Left renal cortex interstitium (tissue), 4 donors: ENCODE data around the gene SMYD4. TPM values are rescaled to one million over a fixed set of nuclear protein-coding genes. Genes with fewer than 3 reads are reported as not detected.
"Not testable (repeated sequence)": the region's sequence is repeated elsewhere in the genome, so short reads cannot be mapped to it uniquely, and the experiment has no call there.

Experiments used
- DNase-seq, 4 donors: peaks; one replicate each; pipeline ENCODE4 v3.0.0-alpha.2; 2013; ENCODE audit warnings: low read depth in 4 of 4, low spot score in 2 of 4, missing footprints in 1 of 4
- polyA plus RNA-seq, 4 donors: library from polyadenylated mRNA; unstranded; fragments of 120-200 nt; gene quantifications; one replicate each; pipeline ENCODE4 v1.2.1, GENCODE V29; 2013; ENCODE audit not compliant: insufficient read length in 4 of 4

Gene SMYD4
- polyA plus RNA-seq, 4 donors: 12.0 to 19.2 (median 15.0) TPM

DNA sequence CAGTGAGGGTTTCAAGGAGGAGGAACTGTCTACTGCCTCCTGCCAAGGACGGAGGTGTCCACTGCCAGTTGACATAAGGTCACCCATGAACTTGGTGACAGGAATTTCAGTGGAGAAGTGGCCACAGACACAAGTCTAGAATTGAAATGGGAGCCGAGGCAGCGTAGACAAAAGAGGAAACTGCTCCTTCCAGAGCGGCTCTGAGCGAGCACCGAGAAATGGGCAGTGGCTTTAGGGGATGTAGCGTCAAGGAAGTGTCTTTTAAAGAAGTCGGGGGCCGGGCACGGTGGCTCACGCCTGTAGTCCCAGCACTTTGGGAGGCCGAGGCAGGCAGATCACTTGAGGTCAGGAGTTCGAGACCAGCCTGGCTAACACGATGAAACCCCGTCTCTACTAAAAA lies 70.9 kb downstream of the SMYD4 start:
- no peak for DNase-seq

DNA sequence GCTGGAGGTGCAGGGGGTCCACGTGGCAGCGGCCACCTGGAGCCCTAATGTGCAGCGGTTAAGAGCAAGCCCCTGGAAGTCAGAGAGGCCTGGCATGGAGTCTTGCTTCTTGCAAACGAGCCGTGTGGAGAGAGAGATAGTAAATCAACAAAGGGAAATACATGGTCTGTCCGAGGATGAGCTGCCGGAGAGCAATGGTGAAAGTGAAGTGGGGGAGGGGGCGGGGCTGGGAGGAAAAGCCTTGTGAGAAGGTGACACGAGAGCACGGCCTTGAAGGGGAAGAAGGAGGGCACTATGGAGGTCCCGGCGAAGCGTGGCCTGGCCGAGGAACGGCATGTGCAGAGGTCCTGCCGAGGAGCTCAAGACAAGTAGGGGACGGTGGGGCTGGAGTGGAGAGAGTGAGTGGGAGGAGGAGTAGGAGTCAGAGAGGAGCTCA lies 73.9 kb downstream of the SMYD4 start:
- no peak for DNase-seq

DNA sequence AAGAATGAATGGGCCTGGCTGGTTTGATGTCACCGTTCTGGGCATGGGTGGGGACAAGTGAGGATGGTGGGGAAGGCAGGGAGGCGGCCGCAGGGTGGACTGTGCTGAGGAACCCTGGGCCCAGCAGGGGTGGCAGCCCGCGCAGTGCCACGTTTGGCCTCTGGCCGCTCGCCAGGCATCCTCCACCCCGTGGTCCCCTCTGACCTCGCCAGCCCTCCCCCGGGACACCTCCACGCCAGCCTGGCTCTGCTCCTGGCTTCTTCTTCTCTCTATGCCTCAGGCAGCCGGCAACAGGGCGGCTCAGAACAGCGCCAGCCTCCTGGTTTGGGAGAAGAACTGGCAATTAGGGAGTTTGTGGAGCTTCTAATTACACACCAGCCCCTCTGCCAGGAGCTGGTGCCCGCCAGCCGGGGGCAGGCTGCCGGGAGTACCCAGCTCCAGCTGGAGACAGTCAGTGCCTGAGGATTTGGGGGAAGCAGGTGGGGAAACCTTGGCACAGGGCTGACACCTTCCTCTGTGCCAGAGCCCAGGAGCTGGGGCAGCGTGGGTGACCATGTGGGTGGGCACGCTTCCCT lies 74.4 kb downstream of the SMYD4 start:
- DNase-seq: no peak

DNA sequence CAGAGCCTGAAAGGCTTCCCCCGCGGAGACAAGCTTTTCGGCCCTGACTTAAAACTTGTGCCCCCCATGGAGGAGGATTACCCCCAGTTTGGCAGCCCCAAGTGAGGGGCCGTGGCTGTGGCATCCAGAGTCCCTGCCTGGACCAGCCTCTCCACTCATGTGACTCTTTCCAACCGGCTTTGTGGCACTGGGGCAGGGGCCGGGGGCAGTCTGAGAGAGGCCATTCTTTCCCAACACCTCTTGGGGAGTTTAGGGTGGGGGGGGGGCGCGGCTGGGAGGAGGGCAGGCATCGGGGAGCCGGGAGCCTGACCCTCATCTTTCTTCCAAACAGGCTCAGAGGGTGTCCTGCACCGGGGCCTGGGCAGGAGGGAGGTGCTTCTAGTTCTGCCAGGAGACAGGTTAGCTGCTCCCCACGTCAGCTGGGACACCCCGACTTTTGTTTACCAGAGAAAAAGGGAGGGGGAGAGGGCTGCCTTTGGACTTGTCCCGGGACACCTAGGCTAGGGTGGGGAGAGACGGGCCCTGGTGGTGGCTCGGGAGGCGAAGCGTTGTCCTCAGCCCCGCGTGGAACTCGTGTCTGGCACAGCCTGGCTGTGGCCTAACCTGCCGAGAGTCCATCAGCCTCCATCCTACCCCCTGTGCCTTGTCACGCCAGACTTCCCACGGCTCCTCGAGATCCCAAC lies 75.1 kb downstream of the SMYD4 start:
- DNase-seq: no peak

DNA sequence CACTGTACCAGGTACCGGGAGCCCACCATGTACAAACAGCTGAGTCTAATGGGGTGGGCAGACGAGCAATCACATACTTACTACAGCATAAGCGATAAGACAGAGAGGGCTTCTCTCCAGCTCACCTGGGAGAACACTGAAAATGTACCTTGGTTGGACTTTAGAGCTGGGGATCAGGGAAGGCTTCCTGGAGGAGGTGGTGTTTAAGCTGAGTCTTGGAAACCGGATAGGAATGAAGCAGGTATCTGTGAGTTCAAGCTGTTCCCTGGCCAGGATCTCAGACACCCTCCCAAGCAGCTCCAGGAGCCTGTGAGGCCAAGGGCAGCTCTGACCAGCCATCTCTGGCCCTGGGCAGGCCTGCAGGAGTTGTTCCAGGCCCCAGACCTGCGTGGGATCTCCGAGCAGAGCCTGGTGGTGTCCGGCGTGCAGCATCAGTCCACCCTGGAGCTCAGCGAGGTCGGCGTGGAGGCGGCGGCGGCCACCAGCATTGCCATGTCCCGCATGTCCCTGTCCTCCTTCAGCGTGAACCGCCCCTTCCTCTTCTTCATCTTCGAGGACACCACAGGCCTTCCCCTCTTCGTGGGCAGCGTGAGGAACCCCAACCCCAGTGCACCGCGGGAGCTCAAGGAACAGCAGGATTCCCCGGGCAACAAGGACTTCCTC lies 75.8 kb downstream of the SMYD4 start:
- DNase-seq: no peak

DNA sequence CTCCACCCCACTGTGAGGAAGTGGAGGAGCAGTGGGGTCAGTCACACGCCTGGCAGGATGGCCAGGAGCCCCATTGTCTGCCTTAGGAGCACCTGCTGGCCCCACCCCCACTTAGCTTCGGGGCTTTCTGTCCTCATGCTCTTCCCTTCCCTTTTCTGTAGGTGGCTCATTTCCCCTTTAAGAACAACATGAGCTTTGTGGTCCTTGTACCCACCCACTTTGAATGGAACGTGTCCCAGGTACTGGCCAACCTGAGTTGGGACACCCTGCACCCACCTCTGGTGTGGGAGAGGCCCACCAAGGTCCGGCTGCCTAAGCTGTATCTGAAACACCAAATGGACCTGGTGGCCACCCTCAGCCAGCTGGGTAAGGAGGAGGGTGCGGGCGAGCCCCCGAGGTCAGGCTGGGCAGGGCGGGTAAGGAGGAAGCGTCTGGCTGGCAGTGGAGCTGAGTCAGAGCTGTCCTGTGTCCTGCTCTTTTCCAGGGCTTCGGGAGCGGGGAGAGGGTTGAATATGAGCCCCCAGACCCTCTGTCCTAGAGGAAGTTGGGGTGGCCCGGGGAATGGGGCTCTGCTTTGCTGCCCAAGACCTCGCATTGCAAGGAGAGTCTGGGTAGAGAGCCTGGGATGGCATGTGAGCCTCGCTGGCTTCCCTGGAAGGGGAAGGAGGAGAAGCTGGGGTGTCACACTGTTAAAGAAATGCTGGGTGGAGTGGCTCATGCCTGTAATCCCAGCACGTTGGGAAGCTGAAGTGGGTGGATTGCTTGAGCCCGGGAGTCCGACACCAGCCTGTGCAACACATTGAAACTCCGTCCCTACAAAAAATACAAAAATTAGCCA lies 77.1 kb downstream of the SMYD4 start:
- DNase-seq: no peak

DNA sequence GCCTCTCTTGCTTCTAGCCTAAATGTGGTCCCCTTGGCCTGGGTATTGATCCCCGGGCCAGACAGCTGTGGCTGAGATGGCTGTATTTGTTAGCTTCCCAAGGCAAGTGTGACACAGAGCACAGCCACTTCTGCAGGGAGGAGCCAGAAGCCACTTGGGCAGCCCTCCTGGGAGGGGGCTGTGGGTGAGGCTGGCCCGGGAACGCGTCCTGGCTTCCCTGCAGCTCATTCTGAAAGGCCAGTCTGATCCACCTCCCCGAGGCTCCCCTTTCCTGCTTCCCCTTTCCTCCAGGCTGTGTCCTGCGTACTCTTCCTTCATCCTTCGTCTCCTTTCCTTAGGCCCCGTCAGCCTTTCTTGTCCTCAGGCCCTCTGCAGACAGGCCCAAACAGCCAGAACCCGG lies 79.1 kb downstream of the SMYD4 start:
- no peak for DNase-seq

DNA sequence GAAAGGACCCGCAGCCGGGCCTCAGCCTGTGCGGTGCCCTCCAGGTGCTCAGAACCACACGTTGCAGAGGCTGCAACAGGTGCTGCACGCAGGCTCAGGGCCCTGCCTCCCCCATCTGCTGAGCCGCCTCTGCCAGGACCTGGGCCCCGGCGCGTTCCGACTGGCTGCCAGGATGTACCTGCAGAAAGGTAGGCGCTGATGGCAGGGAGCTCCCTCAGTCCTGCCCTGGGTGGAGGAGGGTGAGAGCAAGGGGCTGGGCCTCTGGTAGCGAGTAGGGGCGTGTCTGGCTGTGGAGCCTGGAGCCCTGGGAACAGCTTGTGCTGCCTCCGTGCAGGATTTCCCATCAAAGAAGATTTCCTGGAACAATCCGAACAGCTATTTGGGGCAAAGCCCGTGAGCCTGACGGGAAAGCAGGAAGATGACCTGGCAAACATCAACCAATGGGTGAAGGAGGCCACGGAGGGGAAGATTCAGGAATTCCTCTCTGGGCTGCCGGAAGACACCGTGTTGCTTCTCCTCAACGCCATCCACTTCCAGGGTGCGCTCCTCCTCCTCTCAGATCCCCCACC lies 82.6 kb downstream of the SMYD4 start:
- no peak for DNase-seq

DNA sequence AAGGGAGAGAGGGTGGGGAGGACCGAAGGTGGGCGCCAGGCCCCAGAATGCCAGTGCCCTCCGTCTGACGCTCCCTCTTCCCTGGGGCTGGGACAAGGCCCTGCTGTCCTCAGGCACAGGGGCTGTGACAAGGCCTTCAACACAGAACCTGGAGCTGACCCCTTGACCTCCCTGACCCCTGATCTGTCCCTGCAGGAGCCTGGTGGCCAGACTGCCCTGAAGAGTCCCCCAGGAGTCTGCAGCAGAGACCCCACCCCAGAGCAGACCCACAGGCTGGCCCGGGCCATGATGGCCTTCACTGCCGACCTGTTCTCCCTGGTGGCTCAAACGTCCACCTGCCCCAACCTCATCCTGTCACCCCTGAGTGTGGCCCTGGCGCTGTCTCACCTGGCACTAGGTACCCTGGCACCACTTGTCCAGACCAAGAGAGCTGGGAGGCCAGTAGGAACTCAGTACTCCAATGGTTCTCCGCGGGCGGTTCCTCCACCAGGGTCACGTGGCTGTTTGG lies 84.1 kb downstream of the SMYD4 start:
- DNase-seq: no peak

DNA sequence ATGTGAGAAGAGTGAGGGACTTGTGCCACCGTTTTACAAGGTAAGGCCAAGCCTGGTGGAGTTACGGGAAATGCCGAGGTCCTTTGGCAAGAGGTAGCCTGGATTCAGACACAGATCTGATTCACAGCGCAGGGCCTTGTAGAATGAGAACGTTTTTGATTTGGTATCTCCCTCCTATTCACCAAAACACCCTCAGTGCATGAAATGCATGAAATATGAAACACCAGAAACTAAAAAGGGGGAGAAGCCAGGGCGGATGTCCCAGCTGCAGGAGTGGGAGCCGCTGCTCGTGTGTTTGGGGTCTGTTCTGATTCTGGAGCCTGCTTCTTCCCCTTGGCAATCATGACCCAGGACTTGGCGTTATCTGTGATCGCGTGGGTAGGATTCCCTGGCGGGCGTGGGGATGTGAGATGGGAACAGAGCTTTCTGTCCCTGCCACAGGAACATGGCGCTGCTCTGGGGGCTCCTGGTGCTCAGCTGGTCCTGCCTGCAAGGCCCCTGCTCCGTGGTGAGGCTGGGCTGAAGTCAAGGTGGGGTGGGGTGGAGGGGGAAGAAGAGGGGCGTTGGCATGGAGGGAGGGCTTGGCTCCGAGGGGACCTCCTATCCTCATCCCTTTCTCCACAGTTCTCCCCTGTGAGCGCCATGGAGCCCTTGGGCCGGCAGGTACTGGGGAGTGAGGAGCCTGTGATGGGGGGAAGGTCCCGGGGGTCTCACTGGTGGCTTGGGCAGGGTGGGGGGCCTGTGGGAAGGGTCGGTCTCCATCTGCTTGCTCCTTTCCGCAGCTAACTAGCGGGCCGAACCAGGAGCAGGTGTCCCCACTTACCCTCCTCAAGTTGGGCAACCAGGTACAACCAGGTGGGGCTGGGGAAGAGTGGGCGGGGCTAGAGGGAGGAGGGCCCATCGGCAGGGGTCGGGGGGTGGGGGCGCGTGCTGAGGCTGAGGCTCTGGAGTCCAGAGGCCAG lies 84.9 kb downstream of the SMYD4 start:
- no peak for DNase-seq

DNA sequence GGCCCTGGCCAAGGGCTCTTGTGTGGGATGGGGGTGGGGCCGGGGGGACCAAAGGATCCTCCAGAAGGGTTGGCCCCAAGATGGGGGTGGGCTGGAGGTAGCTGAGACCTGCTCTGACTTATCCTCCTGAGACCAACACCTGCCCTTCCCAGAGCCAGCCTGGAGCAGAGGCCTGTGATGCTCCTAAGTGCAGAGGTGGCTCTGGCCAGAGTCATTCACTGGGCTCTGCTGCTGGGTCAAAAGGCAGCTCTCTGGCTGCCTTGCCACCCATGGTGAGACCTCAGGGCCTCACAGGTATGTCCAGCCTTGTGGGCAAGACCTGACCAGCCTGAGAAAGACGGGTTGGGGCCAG lies 86.6 kb downstream of the SMYD4 start:
- no peak for DNase-seq

DNA sequence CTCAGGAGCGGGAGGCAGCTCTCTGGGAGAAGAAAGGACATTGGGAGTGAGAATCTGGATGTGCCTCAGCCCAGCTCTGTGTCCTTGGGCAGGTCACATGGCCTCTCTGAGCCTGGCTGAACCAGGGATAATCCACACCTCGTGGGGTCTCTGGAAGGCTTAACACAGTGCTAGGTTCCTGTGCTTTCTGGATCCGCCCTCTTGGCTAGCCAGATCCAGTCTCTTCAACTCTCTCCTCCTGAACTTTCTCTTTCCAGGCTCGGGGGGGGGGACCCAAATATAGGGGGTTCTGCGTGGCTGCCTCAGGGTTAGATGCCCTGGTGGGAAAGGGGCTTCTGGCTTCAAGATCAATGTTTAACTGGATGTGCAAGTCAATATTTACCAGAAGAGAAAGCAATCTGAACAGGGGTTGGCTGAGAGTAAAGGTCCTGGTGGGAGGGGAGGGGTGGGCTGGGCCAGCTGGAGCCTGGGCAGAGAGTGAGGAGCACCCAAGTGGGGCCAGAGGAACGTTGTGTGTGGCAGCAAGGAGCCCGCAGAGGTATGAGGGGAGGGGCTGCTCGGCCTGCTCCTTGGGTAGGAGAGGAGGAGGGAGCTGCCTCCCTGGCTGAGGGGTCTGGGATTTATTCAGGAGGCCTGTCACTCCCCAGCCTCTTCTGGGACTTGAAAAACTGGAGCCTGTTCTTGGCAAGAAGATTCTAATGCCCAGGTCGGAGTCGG lies 87.2 kb downstream of the SMYD4 start, which contains the start of gene SERPINF2:
TSS of gene SERPINF2 (plus strand) at position 501 of the 717 bp plus-strand sequence. CDS start 2,125 bp downstream, outside the sequence.
- DNase-seq: no peak

DNA sequence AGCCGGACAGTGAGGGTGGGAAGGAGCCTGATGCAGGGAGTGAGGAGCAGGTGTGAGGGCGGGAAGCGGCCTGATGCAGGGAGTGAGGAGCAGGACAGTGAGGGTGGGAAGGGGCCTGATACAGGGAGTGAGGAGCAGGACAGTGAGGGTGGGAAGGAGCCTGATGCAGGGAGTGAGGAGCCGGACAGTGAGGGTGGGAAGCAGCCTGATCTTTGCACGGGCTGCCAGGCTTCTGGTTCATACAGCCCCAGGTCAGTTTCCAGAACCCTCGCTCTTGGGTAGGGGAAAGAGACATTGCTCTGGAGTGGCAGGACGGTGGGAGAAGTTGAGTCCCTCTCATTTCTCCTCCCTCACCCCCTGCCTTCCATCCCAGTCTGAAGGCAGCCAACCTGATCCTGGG lies 87.8 kb downstream of the SMYD4 start:
- DNase-seq: not testable (repeated sequence)

DNA sequence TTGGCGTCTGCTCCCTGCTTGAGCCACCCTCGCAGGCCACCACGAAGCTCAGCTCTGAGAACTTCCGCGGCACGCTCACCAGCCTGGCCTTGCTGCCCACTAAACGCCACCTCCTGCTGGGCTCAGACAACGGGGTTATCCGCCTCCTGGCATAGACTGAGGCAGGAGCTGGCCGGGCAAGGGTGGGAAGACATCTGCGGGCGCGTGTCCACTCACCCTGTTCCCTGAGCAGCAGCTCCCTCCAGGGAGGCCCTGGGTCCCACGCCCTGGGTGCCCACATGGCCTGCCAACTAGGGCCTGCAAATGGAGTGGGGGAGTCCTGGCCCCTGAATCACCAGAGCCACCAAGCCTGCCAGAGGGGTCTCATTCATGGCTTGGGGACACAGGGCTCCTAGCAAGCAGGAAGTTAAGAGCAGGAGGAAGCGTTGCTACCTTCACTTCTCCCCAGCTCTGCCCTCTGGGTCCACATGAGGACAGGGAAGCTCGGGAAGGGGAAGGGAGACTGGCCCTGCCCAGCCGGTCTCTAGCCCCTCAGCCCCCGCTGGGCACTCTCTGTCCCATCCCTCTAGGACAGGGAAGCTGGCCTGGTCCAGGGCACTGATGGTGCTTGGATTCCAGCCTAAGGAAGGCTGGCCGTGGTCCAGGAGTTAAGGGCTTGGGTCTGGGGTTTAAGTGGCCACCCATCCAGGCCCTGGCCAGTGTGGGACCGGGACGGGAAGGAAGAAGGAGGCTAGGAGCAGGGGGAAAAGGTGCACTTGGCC lies 92.0 kb downstream of the SMYD4 start:
- no peak for DNase-seq

DNA sequence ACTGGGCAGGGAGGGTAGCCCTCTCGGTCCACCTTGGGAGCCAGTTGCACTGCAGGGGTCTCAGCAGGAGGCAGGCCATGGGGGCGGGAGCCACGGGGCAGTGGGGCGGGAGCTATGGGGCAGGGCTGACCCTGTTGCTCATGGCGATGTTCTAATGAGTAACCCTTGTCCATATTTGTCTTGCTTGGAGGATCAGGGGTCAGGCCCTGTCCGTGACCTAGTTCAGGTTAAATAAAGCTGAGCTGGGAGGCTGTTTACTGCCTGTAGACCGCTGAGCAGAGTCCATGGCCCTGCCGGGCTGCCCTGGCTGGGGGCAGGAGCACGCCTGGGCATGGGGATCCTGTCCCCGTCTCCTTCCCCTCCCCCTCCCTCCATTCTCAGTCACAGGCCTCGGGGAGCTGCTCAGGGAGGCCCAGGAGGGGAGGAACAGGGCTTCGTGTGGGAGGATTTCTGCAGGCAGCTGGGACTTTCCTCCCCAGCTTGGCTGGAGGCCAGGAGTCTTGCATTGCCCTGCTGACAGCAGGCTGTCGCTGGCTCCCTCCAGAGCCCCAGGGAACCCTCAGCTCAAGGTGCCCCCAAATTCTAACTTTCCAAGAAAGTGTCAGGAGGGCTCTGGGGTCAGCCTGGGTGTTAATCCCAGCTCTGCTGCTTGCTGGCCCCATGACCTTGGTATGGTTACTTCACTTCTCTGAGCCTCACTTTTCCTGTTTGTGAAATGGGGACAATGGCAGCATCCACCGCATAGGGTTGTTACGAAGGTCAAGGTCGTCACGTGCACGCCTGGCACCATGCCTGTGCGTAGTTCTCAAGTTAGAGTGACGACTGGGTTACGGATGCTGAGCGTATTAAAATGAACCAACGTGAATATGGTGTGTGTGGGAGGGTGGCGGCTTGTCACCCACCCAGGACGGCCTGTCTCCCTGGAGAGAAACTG lies 93.1 kb downstream of the SMYD4 start:
- DNase-seq: no peak

DNA sequence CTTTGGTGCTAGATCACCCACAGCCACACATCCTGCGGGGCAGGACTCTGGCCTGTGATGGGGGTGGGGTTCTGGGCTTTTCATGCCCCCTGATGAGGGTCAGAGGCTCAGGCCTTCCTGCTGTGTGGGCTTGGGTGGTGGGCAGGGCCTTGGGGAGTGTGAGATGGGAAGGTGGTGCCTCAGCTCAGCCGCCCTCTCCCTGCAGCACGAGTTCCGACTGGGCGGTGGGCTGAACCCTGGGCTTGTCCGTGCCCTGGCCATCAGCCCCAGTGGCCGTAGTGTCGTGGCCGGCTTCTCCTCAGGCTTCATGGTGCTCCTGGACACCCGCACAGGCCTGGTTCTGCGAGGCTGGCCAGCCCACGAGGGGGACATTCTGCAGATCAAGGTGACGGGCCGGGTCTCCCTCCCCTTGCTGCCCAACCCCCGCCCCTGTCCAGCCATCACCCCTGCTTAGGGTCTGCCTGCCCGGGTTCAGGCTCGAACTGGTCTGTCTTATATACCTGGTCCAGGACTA lies 93.8 kb downstream of the SMYD4 start:
- no peak for DNase-seq

DNA sequence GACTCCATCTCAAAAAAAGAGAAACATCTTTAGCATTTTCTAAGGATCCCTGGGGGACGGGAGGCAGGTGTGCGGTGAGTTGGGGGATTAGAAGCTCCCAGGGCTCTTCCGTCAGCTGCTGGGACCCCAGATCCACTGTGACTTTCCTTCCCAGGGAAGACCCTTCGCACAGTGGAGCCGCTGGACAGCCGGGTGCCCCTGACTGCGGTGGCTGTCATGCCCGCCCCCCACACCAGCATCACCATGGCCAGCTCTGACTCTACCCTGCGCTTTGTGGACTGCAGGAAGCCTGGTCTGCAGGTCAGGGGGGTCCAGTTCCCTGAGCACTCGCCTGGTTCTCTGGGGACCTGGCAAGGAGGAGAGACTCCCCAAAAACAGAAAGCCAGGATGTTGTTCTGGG lies 94.3 kb downstream of the SMYD4 start:
- no peak for DNase-seq
